Lung (tissue), 16 donors: ENCODE results near the gene SKP1. TPM values are rescaled to one million over a fixed set of nuclear protein-coding genes. Genes with fewer than 3 reads are reported as not detected.

Experiments used
- ATAC-seq: fragments of 200-7000 bp; cut with Tn5 transposase; one replicate; pipeline ENCODE4 v1.9.1; 2020; ENCODE audit warnings: moderate number of reproducible peaks; ENCODE audit not compliant: insufficient read depth, low FRiP score
- DNase-seq, 3 donors: peaks; one replicate each; pipeline ENCODE4 v3.0.0-alpha.2; 2013 to 2017
- H3K27ac ChIP-seq, 2 donors: one replicate each; pipeline ENCODE4 v1.5.1; 2013; ENCODE audit warnings: mild to moderate bottlenecking in 2 of 2, moderate library complexity in 2 of 2, control low read depth in 1 of 2, inconsistent platforms in 1 of 2, low read depth in 1 of 2, low read length in 1 of 2
- H3K27me3 ChIP-seq, 3 donors: one replicate each; pipeline ENCODE4 v1.5.1; 2013; ENCODE audit warnings: low read length in 2 of 3; ENCODE audit not compliant: control insufficient read depth in 3 of 3, insufficient read depth in 3 of 3
- H3K36me3 ChIP-seq, 4 donors: one replicate each; pipeline ENCODE4 v1.5.1; 2013; ENCODE audit warnings: low read length in 4 of 4, mild to moderate bottlenecking in 1 of 4, moderate library complexity in 1 of 4; ENCODE audit not compliant: control insufficient read depth in 4 of 4, insufficient read depth in 4 of 4
- H3K4me1 ChIP-seq, 5 donors: one replicate each; pipeline ENCODE4 v1.5.1; 2013; ENCODE audit warnings: low read length in 5 of 5, mild to moderate bottlenecking in 2 of 5, moderate library complexity in 1 of 5; ENCODE audit not compliant: control insufficient read depth in 5 of 5, insufficient read depth in 5 of 5
- H3K4me3 ChIP-seq: one replicate; pipeline ENCODE4 v1.5.1; 2013; ENCODE audit warnings: mild to moderate bottlenecking, control low read depth, moderate library complexity
- H3K9ac ChIP-seq, 2 donors: one replicate each; pipeline ENCODE4 v1.5.1; 2013; ENCODE audit warnings: low read length in 2 of 2, control low read depth in 1 of 2; ENCODE audit not compliant: insufficient read depth in 1 of 2
- H3K9me3 ChIP-seq, 4 donors: one replicate each; pipeline ENCODE4 v1.5.1; 2013; ENCODE audit warnings: low read length in 3 of 4, mild to moderate bottlenecking in 1 of 4, moderate library complexity in 1 of 4; ENCODE audit not compliant: control insufficient read depth in 4 of 4, insufficient read depth in 3 of 4
- CTCF ChIP-seq: IDR thresholded peaks from 2 replicates; pipeline ENCODE4 v1.5.1; 2012; ENCODE audit warnings: mild to moderate bottlenecking; ENCODE audit errors: control extremely low read depth, extremely low read depth
- WGBS, 2 donors: extraction: QIAGEN DNeasy Blood & Tissue Kit; methylation state at CpG; one replicate each; pipeline ENCODE4 v1.1.7; 2013; 5-methylcytosine and 5-hydroxymethylcytosine counted together
- long read RNA-seq, 5 donors: transcript quantifications; one replicate each; lab custom pipeline, GENCODE V29; 2026
- polyA plus RNA-seq, 2 donors: library from polyadenylated mRNA; stranded (reverse); fragments of 200-250 nt; gene quantifications; one replicate each; pipeline ENCODE4 v1.2.1, GENCODE V29; 2013
- total RNA-seq, 2 donors: library from RNA; depleted of rRNA in 1 of 2; stranded (reverse); fragments of >200 nt in 1 of 2; gene quantifications; one replicate each; pipeline ENCODE4 v1.2.1, GENCODE V29; 2014 to 2021
- donor health status: control.
- donor health status: control.
- donor health status: Bipolar disorder and iron deficiency.
- donor health status: healthy.
- donor health status: DM: yes; HTN: yes; CAD: no.

Gene SKP1
- 100 to 1,000 TPM; 242 to 324 TPM for total RNA-seq
- 100 to 1,000 TPM; 149 to 551 TPM for polyA plus RNA-seq
- long read RNA-seq, donor 1, full-length matches to known transcripts, result 422 of 494 reads
- long read RNA-seq, donor 1, partial matches to known transcripts, result 55 of 494 reads
- long read RNA-seq, donor 1, other reads (novel, unspliced or antisense), result 17 of 494 reads
- long read RNA-seq, donor 2, full-length matches to known transcripts, result 149 of 173 reads
- long read RNA-seq, donor 2, partial matches to known transcripts, result 24 of 173 reads
- long read RNA-seq, donor 2, other reads (novel, unspliced or antisense), result 0 of 173 reads
- long read RNA-seq, donor 3, full-length matches to known transcripts, result 207 of 220 reads
- long read RNA-seq, donor 3, partial matches to known transcripts, result 13 of 220 reads
- long read RNA-seq, donor 3, other reads (novel, unspliced or antisense), result 0 of 220 reads
- long read RNA-seq, donor 4, full-length matches to known transcripts, result 160 of 195 reads
- long read RNA-seq, donor 4, partial matches to known transcripts, result 35 of 195 reads
- long read RNA-seq, donor 4, other reads (novel, unspliced or antisense), result 0 of 195 reads
- long read RNA-seq, donor 5, full-length matches to known transcripts, result 456 of 571 reads
- long read RNA-seq, donor 5, partial matches to known transcripts, result 89 of 571 reads
- long read RNA-seq, donor 5, other reads (novel, unspliced or antisense), result 26 of 571 reads

GRCh38 chr5:134176511-134177368, at the start of gene SKP1:
TSS of gene SKP1 (minus strand) at chr5:134176950. CDS start at chr5:134174022, 2,928 bp downstream.
- Histone ChIP-seq H3K9me3 (no peaks in the 10 kb centered on the region), H3K27ac (peak within 1 kb of the TSS; percentile 96 to 99), H3K4me1 (peaks cover 3 to 22% (median 4%) of the 10 kb centered on the region in 5 donors), H3K9ac (peak within 1 kb of the TSS; percentile 90 to 96), H3K36me3 (peaks cover 5 to 15% (median 8%) of the 10 kb centered on the region in 4 donors), H3K4me3 (peak within 1 kb of the TSS; percentile 88), H3K27me3 (no peaks in the 10 kb centered on the region)
- DNase-seq (peak; percentile 90 to 92 (median 92)), ATAC-seq (peak; percentile 93)
- no peak for TF ChIP-seq CTCF
- WGBS, 2 donors, result 0% methylated on average over 82 to 92 of the region's 92 CpGs

DNA sequence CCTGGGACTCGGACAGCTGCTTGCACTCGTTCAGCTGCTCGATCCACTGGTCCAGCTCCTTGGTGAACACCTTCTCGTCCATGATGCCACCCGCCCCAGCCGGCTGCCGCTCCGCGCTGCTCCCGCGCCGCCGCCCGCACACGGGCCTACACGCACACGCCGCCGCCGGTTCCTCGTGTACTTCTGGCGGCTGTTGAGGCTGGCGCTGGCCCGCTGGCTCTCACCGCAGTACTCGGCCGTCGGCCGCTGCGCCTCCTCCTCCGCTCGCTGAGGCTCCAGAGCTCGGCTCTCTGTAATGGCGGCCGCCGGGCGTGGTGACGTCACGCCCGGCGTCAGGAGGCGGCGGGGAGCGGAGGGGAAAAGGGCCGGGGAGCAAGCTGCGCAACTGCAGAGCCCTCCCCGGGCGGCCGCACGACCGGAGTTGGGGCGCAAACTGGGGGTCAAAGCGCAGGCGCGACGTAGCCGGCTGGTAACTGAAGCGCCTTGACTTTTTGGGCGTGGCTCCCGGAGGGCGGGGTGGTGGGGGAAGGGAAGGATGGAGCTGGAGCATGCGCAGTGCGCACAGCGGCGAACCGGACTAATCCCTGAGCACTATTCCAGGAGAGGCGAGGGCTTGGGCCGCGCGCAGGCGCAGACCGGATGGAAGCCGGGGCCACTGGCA, 49.2 kb upstream of the SKP1 start, which contains the start of gene PPP2CA:
PPP2CA (minus strand) TSS at position 294 of the 661 bp plus-strand sequence; CDS start at position 82, 212 bp downstream.
- no peaks in the 10 kb centered on the region for H3K27me3 ChIP-seq
- WGBS, 2 donors, result 0 to 1% methylated on average over 66 to 73 of the region's 73 CpGs
- no peak for TF ChIP-seq CTCF
- ATAC-seq (peak; percentile 92), DNase-seq (peak; percentile 100)
- peaks cover 0 to 7% (median 2%) of the 10 kb centered on the region in 4 donors for H3K36me3 ChIP-seq
- peak within 1 kb of the TSS; percentile 99 to 100 for H3K27ac ChIP-seq
- peaks cover 0 to 38% (median 12%) of the 10 kb centered on the region in 5 donors for H3K4me1 ChIP-seq
- H3K9me3 ChIP-seq, result no peaks in the 10 kb centered on the region
- H3K9ac ChIP-seq, result peak within 1 kb of the TSS; percentile 95 to 99
- peak within 1 kb of the TSS; percentile 95 for H3K4me3 ChIP-seq

GRCh38 chr5:134224888-134225779, 48.4 kb upstream of the SKP1 start:
- ATAC-seq (peak; percentile 56), DNase-seq (peak; percentile 74 to 84 (median 84))
- TF ChIP-seq CTCF, result no peak
- peaks cover 0 to 7% (median 6%) of the 10 kb centered on the region in 4 donors for H3K36me3 ChIP-seq
- H3K9me3 ChIP-seq, result no peaks in the 10 kb centered on the region
- H3K4me1 ChIP-seq, result peaks cover 6 to 38% (median 12%) of the 10 kb centered on the region in 5 donors
- H3K27me3 ChIP-seq, result no peaks in the 10 kb centered on the region
- peak overlapping the region; percentile 95 to 99 for H3K9ac ChIP-seq
- 1% methylated on average over 47 to 49 of the region's 49 CpGs for WGBS, 2 donors
- peak overlapping the region; percentile 99 to 100 for H3K27ac ChIP-seq
- H3K4me3 ChIP-seq, result peak overlapping the region; percentile 95
